Activated gamma-delta T cell treated with Interleukin-2 at 50 U/mL for 16 hours (primary cell): ENCODE measurements around the gene GCSAM.

Experiments
- DNase-seq: peaks from one replicate; pipeline ENCODE4 v3.0.0-alpha.2; 2020

GCSAM gene

GRCh38 chr3:112128843-112129727, 4.0 kb downstream of the GCSAM start:
- peak; percentile 43 for DNase-seq

GRCh38 chr3:112127522-112128494, 5.2 kb downstream of the GCSAM start:
- no peak for DNase-seq

- DNase-seq, result no peak
Measured at GRCh38 chr3:112126511-112126911, 6.5 kb downstream of the GCSAM start.

GRCh38 chr3:112124907-112125607, 8.0 kb downstream of the GCSAM start:
- DNase-seq, result no peak

GRCh38 chr3:112123548-112123947, 9.5 kb downstream of the GCSAM start:
- DNase-seq, result no peak

- DNase-seq, result no peak
Measured at GRCh38 chr3:112122870-112123269, 10.2 kb downstream of the GCSAM start.

GRCh38 chr3:112121577-112122547, 11.2 kb downstream of the GCSAM start:
- no peak for DNase-seq

- DNase-seq, result no peak
Measured at GRCh38 chr3:112119962-112120836, 12.8 kb downstream of the GCSAM start.

GRCh38 chr3:112117841-112118571, 15.0 kb downstream of the GCSAM start:
- no peak for DNase-seq

- DNase-seq, result no peak
Measured at GRCh38 chr3:112117415-112117814, 15.6 kb downstream of the GCSAM start.

GRCh38 chr3:112116748-112117186, 16.3 kb downstream of the GCSAM start:
- DNase-seq, result no peak

GRCh38 chr3:112115806-112116383, 17.2 kb downstream of the GCSAM start:
- DNase-seq, result no peak

GRCh38 chr3:112115161-112115739, 17.8 kb downstream of the GCSAM start:
- DNase-seq, result no peak

- no peak for DNase-seq
Measured at GRCh38 chr3:112114576-112115160, 18.4 kb downstream of the GCSAM start.

- DNase-seq, result peak; percentile 61
Measured at GRCh38 chr3:112111785-112112402, 21.2 kb downstream of the GCSAM start.

GRCh38 chr3:112109322-112109721, 23.7 kb downstream of the GCSAM start:
- no peak for DNase-seq

GRCh38 chr3:112104774-112105173, 28.3 kb downstream of the GCSAM start:
- no peak for DNase-seq

- no peak for DNase-seq
Measured at GRCh38 chr3:112101916-112102315, 31.1 kb downstream of the GCSAM start.
